ENCODE data around the gene PACSIN1.

The PACSIN1 gene

GRCh38 chr6:34538581-34538980 lies 72.7 kb downstream of the PACSIN1 start:
- DNase-seq = no peak
- Histone ChIP-seq H2BK12ac (ENCODE audit: low read length in 2 of 2) (no peak overlapping the region), H3K9me3 (ENCODE audit: control insufficient read depth, low read length) (no peaks in the 10 kb centered on the region), H4K8ac (ENCODE audit: low read length) (no peak overlapping the region), H2BK15ac (ENCODE audit: low read depth, poor library complexity, severe bottlenecking) (no peak overlapping the region), H3K27me3 (ENCODE audit: control insufficient read depth in 1 of 2, insufficient read depth in 1 of 2, low read length in 2 of 2) (peaks cover 0 to 23% of the 10 kb centered on the region in 2 experiments), H3K4me2 (ENCODE audit: low read length, poor library complexity, severe bottlenecking) (no peak overlapping the region), H3K4me3 (ENCODE audit: insufficient read depth in 1 of 2, low read depth in 1 of 2, low read length in 2 of 2) (no peak overlapping the region), H4K91ac (ENCODE audit: low read length) (no peak overlapping the region), H2AFZ (ENCODE audit: low read depth, low read length) (no peak overlapping the region), H3K9ac (ENCODE audit: low read length) (no peak overlapping the region), H3K36me3 (ENCODE audit: control insufficient read depth in 1 of 2, insufficient read depth in 2 of 2, low read depth in 1 of 2, low read length in 2 of 2) (no peaks in the 10 kb centered on the region), H2AK5ac (ENCODE audit: low read length, severe bottlenecking) (no peak overlapping the region), H2BK120ac (ENCODE audit: low read depth, low read length) (no peak overlapping the region), H3K23ac (ENCODE audit: low read length in 2 of 2) (no peak overlapping the region), H3K4ac (ENCODE audit: low read depth in 1 of 2, low read length in 2 of 2) (no peak overlapping the region), H3K18ac (ENCODE audit: low read depth in 1 of 2, low read length in 2 of 2) (no peak overlapping the region), H3K27ac (ENCODE audit: low read length, poor library complexity, severe bottlenecking) (no peak overlapping the region), H3K79me1 (replicated peaks; ENCODE audit: low read length, poor library complexity, severe bottlenecking) (no peaks in the 10 kb centered on the region), H3K4me1 (ENCODE audit: control insufficient read depth, insufficient read depth, low read depth, low read length) (peaks cover 7% of the 10 kb centered on the region), H2BK5ac (ENCODE audit: low read depth, low read length, poor library complexity, severe bottlenecking) (no peak overlapping the region), H3K14ac (ENCODE audit: low read length in 2 of 2) (no peak overlapping the region)
- WGBS = 93% methylated on average over 6 of the region's 6 CpGs

GRCh38 chr6:34539181-34539580 lies 73.3 kb downstream of the PACSIN1 start:
- no peak overlapping the region for H2BK15ac ChIP-seq (ENCODE audit: low read depth, poor library complexity, severe bottlenecking)
- no peak overlapping the region for H2BK120ac ChIP-seq (ENCODE audit: low read depth, low read length)
- H3K14ac ChIP-seq (ENCODE audit: low read length in 2 of 2) = no peak overlapping the region
- no peaks in the 10 kb centered on the region for H3K36me3 ChIP-seq (ENCODE audit: control insufficient read depth in 1 of 2, insufficient read depth in 2 of 2, low read depth in 1 of 2, low read length in 2 of 2)
- H2AK5ac ChIP-seq (ENCODE audit: low read length, severe bottlenecking) = no peak overlapping the region
- H3K9ac ChIP-seq (ENCODE audit: low read length) = no peak overlapping the region
- peaks cover 0 to 19% of the 10 kb centered on the region in 2 experiments for H3K27me3 ChIP-seq (ENCODE audit: control insufficient read depth in 1 of 2, insufficient read depth in 1 of 2, low read length in 2 of 2)
- H3K4me2 ChIP-seq (ENCODE audit: low read length, poor library complexity, severe bottlenecking) = no peak overlapping the region
- H3K79me1 ChIP-seq (replicated peaks; ENCODE audit: low read length, poor library complexity, severe bottlenecking) = no peaks in the 10 kb centered on the region
- no peak overlapping the region for H3K4me3 ChIP-seq (ENCODE audit: insufficient read depth in 1 of 2, low read depth in 1 of 2, low read length in 2 of 2)
- no peak overlapping the region for H2AFZ ChIP-seq (ENCODE audit: low read depth, low read length)
- H3K23ac ChIP-seq (ENCODE audit: low read length in 2 of 2) = no peak overlapping the region
- no peak overlapping the region for H4K91ac ChIP-seq (ENCODE audit: low read length)
- no peak overlapping the region for H4K8ac ChIP-seq (ENCODE audit: low read length)
- DNase-seq = no peak
- H3K9me3 ChIP-seq (ENCODE audit: control insufficient read depth, low read length) = no peaks in the 10 kb centered on the region
- peaks cover 13% of the 10 kb centered on the region for H3K4me1 ChIP-seq (ENCODE audit: control insufficient read depth, insufficient read depth, low read depth, low read length)
- 84% methylated on average over 10 of the region's 14 CpGs for WGBS
- H2BK12ac ChIP-seq (ENCODE audit: low read length in 2 of 2) = no peak overlapping the region
- H3K18ac ChIP-seq (ENCODE audit: low read depth in 1 of 2, low read length in 2 of 2) = no peak overlapping the region
- no peak overlapping the region for H2BK5ac ChIP-seq (ENCODE audit: low read depth, low read length, poor library complexity, severe bottlenecking)
- H3K27ac ChIP-seq (ENCODE audit: low read length, poor library complexity, severe bottlenecking) = no peak overlapping the region
- no peak overlapping the region for H3K4ac ChIP-seq (ENCODE audit: low read depth in 1 of 2, low read length in 2 of 2)

GRCh38 chr6:34540222-34540621 lies 74.3 kb downstream of the PACSIN1 start:
- WGBS = 57% methylated on average over 2 of the region's 5 CpGs

GRCh38 chr6:34540841-34541240 lies 75.0 kb downstream of the PACSIN1 start:
- Histone ChIP-seq H4K8ac (ENCODE audit: low read length) (no peak overlapping the region), H3K4me3 (ENCODE audit: insufficient read depth in 1 of 2, low read depth in 1 of 2, low read length in 2 of 2) (no peak overlapping the region), H3K14ac (ENCODE audit: low read length in 2 of 2) (no peak overlapping the region), H3K4me2 (ENCODE audit: low read length, poor library complexity, severe bottlenecking) (no peak overlapping the region), H3K27me3 (ENCODE audit: control insufficient read depth in 1 of 2, insufficient read depth in 1 of 2, low read length in 2 of 2) (peaks cover 0 to 18% of the 10 kb centered on the region in 2 experiments), H2AFZ (ENCODE audit: low read depth, low read length) (no peak overlapping the region), H3K4ac (ENCODE audit: low read depth in 1 of 2, low read length in 2 of 2) (no peak overlapping the region), H2BK120ac (ENCODE audit: low read depth, low read length) (no peak overlapping the region), H2AK5ac (ENCODE audit: low read length, severe bottlenecking) (no peak overlapping the region), H3K9me3 (ENCODE audit: control insufficient read depth, low read length) (no peaks in the 10 kb centered on the region), H2BK12ac (ENCODE audit: low read length in 2 of 2) (no peak overlapping the region), H3K4me1 (ENCODE audit: control insufficient read depth, insufficient read depth, low read depth, low read length) (peaks cover 16% of the 10 kb centered on the region), H3K18ac (ENCODE audit: low read depth in 1 of 2, low read length in 2 of 2) (no peak overlapping the region), H3K36me3 (ENCODE audit: control insufficient read depth in 1 of 2, insufficient read depth in 2 of 2, low read depth in 1 of 2, low read length in 2 of 2) (no peaks in the 10 kb centered on the region), H3K23ac (ENCODE audit: low read length in 2 of 2) (no peak overlapping the region), H3K27ac (ENCODE audit: low read length, poor library complexity, severe bottlenecking) (no peak overlapping the region), H3K9ac (ENCODE audit: low read length) (no peak overlapping the region), H4K91ac (ENCODE audit: low read length) (no peak overlapping the region), H2BK15ac (ENCODE audit: low read depth, poor library complexity, severe bottlenecking) (no peak overlapping the region), H2BK5ac (ENCODE audit: low read depth, low read length, poor library complexity, severe bottlenecking) (no peak overlapping the region), H3K79me1 (replicated peaks; ENCODE audit: low read length, poor library complexity, severe bottlenecking) (no peaks in the 10 kb centered on the region)
- WGBS = 94% methylated on average over 8 of the region's 8 CpGs
- DNase-seq = no peak

More at GRCh38 chr6:34540222-34540621, 74.3 kb downstream of the PACSIN1 start:
- Histone ChIP-seq H3K18ac (ENCODE audit: low read depth in 1 of 2, low read length in 2 of 2) (no peak overlapping the region), H3K27ac (ENCODE audit: low read length, poor library complexity, severe bottlenecking) (no peak overlapping the region), H3K27me3 (ENCODE audit: control insufficient read depth in 1 of 2, insufficient read depth in 1 of 2, low read length in 2 of 2) (peaks cover 0 to 19% of the 10 kb centered on the region in 2 experiments), H2AK5ac (ENCODE audit: low read length, severe bottlenecking) (no peak overlapping the region), H3K4me1 (ENCODE audit: control insufficient read depth, insufficient read depth, low read depth, low read length) (peaks cover 16% of the 10 kb centered on the region), H2BK12ac (ENCODE audit: low read length in 2 of 2) (no peak overlapping the region), H3K4ac (ENCODE audit: low read depth in 1 of 2, low read length in 2 of 2) (no peak overlapping the region), H3K9me3 (ENCODE audit: control insufficient read depth, low read length) (no peaks in the 10 kb centered on the region), H3K9ac (ENCODE audit: low read length) (no peak overlapping the region), H2AFZ (ENCODE audit: low read depth, low read length) (no peak overlapping the region), H4K91ac (ENCODE audit: low read length) (no peak overlapping the region), H4K8ac (ENCODE audit: low read length) (no peak overlapping the region), H3K4me2 (ENCODE audit: low read length, poor library complexity, severe bottlenecking) (no peak overlapping the region), H3K4me3 (ENCODE audit: insufficient read depth in 1 of 2, low read depth in 1 of 2, low read length in 2 of 2) (no peak overlapping the region), H2BK15ac (ENCODE audit: low read depth, poor library complexity, severe bottlenecking) (no peak overlapping the region), H3K14ac (ENCODE audit: low read length in 2 of 2) (no peak overlapping the region), H3K36me3 (ENCODE audit: control insufficient read depth in 1 of 2, insufficient read depth in 2 of 2, low read depth in 1 of 2, low read length in 2 of 2) (no peaks in the 10 kb centered on the region), H2BK5ac (ENCODE audit: low read depth, low read length, poor library complexity, severe bottlenecking) (no peak overlapping the region), H2BK120ac (ENCODE audit: low read depth, low read length) (no peak overlapping the region), H3K79me1 (replicated peaks; ENCODE audit: low read length, poor library complexity, severe bottlenecking) (no peaks in the 10 kb centered on the region), H3K23ac (ENCODE audit: low read length in 2 of 2) (no peak overlapping the region)
- DNase-seq = no peak

Measured in mesenchymal stem cell (in vitro differentiated cells and primary cell).